ELR (cell line): ENCODE results near the gene MTPN.

Source experiments
- DNase-seq: peaks from one replicate; pipeline ENCODE4 v3.0.0-alpha.2; 2015; ENCODE audit warnings: low read depth

The MTPN gene

GRCh38 chr7:135924302-135924701 lies 52.9 kb downstream of the MTPN start:
- peak; percentile 37 for DNase-seq

- no peak for DNase-seq
These were observed 54.9 kb downstream of the MTPN start for GRCh38 chr7:135922263-135922662.

- no peak for DNase-seq
These were observed 56.7 kb downstream of the MTPN start for GRCh38 chr7:135920478-135920877.

- no peak for DNase-seq
These were observed 57.9 kb downstream of the MTPN start for GRCh38 chr7:135919071-135919841.

GRCh38 chr7:135918134-135918533 lies 59.0 kb downstream of the MTPN start:
- DNase-seq, result no peak

GRCh38 chr7:135917721-135918120 lies 59.4 kb downstream of the MTPN start:
- no peak for DNase-seq

- DNase-seq, result no peak
These were observed 62.8 kb downstream of the MTPN start for GRCh38 chr7:135914346-135914745.

- DNase-seq, result no peak
These were observed 63.8 kb downstream of the MTPN start for GRCh38 chr7:135913404-135913803.

GRCh38 chr7:135911099-135911498 lies 66.1 kb downstream of the MTPN start:
- DNase-seq, result no peak

GRCh38 chr7:135910393-135911036 lies 66.6 kb downstream of the MTPN start:
- DNase-seq, result no peak

GRCh38 chr7:135905858-135906257 lies 71.3 kb downstream of the MTPN start:
- DNase-seq, result no peak

GRCh38 chr7:135905355-135905754 lies 71.8 kb downstream of the MTPN start:
- no peak for DNase-seq

GRCh38 chr7:135904282-135904681 lies 72.9 kb downstream of the MTPN start:
- no peak for DNase-seq

- no peak for DNase-seq
These were observed 75.3 kb downstream of the MTPN start for GRCh38 chr7:135901585-135902540.

- no peak for DNase-seq
These were observed 77.1 kb downstream of the MTPN start for GRCh38 chr7:135900065-135900546.

- DNase-seq, result no peak
These were observed 77.6 kb downstream of the MTPN start for GRCh38 chr7:135899458-135900064.

GRCh38 chr7:135898226-135898625 lies 78.9 kb downstream of the MTPN start:
- no peak for DNase-seq

GRCh38 chr7:135894816-135895215 lies 82.3 kb downstream of the MTPN start:
- DNase-seq, result no peak

GRCh38 chr7:135889823-135890222 lies 87.3 kb downstream of the MTPN start:
- no peak for DNase-seq

- no peak for DNase-seq
These were observed 88.4 kb downstream of the MTPN start for GRCh38 chr7:135888740-135889139.

- DNase-seq, result no peak
These were observed 90.6 kb downstream of the MTPN start for GRCh38 chr7:135886345-135887132.
